HG02759 (cell line): ENCODE measurements around the gene PTPRD.

ENCODE experiments used
- ATAC-seq: cut with Tn5 transposase; IDR thresholded peaks from one replicate; pipeline ENCODE4 v1.9.1; 2021; ENCODE audit warnings: mild to moderate bottlenecking, moderate library complexity; ENCODE audit not compliant: unreplicated experiment

The PTPRD gene

DNA sequence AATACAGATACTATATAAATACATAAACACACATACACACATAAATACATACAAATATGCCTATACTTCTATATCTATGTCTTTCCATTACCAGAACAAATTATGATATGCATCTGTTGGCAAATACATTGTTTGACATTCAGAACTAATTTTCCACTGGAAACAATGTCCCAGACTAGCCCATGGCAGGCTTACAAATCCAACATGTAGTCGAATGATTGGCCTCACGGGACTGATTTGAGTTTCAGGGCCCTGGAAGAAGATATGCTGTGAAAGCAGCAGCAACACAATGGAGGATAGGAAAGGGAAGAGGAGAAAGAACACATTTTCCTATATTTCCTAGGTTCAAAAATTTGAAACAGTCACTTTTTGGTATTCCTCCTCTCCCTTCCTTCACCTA, 1932.1 kb downstream of the PTPRD start:
- ATAC-seq: no peak

DNA sequence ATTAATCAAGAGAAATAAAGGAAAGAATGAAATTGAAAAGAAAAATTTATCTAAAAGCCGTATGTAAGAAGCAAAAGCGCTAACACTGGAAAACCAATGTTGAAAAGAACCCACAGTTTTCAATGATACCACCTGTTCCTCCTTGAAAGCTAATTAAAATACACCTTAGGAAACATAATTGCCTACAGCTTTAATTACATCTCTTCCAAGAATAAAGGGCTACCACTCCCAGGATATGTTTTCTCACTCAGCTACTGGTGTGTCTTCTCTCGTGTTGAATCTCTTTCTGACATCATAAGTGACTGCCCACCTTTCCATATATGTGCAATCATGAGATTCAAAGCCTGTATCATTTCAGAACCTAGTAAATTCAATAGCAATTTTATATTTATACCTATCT, 1932.6 kb downstream of the PTPRD start:
- ATAC-seq: no peak

DNA sequence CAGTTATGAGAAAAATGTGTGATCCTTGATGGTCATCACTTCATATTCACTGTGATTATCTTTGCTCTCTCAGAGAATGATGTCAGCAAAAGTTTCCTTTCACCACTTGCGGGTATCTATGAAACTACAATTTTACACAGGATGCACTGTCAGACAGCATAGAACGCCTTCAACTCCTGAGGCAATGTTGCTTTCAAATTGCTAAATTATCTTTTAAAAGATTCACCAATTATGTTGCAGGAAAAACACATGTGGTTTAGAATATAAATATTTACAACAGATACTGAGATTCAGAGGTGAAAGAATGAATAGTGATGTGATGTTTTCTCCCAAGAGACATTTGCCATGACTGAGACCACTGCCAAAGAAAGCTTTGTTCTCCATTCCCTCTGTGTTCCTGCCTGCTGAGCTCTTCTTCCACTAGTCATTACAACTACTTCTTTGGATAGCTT, 1933.4 kb downstream of the PTPRD start:
- ATAC-seq: no peak

DNA sequence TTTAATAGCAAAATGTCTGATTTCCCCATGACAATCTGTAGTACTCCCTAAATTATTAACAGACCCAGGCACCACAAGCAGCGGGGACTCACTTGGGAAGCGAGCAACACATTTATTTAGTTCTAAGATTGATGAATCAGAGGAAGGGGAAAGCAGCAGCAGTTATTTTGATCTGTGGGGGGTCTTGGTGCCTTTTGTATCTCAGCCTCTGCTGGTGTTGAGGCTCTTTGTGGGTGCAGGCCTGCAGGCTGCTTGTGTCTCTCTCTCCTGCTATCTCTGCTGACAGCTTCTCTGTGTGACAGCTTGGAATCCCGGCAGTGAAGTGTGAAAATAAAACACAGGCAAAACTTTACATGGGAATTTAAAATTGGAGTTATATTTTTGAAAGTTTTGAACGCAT, 1935.1 kb downstream of the PTPRD start:
- no peak for ATAC-seq

DNA sequence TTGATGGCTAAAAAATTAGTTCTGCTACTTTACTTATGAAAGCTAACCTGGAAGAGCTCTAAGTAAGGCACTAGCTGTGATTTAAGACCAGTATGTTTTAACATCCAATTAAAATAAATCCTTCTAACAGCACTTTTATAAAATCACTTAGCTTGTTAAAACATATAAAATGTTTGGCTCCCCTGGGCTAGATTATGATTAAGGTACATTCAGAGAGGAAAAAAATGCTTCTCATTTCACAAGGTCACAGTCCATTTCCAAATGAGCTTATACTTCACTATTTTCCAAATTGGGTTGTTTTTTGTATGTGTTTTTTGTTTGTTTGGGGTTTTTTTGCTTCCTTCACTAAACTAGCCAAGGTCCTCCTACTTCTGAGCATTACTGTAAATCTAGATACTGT, 1938.3 kb downstream of the PTPRD start:
- no peak for ATAC-seq

DNA sequence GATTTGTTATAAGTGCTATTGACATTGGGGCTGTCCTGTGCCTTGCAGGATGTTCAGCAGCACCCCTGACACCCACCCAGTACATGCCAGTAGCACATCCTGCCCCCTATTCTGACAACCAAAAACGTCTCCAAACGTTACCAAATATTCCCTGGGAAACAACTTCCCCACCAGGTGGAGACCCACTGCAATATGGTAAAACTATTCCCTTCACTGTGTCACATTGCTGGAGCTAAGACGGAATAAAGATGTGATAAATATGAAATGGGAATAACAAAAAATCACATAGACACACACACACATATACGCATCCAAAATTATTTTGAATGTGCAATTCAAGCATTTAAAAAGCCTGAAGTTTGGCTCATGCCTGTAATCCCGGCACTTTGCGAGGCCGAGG, 1939.0 kb downstream of the PTPRD start:
- ATAC-seq: no peak

DNA sequence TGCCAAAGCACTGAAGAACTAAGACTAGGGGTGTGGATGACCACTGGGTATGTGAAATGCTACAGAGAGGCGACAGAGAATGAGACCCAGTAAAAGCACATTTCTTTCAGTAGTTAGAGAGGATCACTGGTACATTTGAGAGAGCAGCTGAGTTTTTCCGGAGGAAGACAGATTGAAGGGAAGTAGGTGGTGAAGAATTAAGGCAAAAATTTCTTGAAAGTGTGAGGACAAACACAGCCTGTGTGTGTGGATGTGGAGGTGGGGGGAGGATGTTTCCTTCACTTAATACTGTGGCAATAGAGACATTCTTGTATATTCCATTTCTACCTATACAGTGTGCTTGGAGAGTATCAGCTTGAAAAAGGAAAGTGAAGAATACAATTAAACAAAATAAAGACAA, 1942.1 kb downstream of the PTPRD start:
- no peak for ATAC-seq

DNA sequence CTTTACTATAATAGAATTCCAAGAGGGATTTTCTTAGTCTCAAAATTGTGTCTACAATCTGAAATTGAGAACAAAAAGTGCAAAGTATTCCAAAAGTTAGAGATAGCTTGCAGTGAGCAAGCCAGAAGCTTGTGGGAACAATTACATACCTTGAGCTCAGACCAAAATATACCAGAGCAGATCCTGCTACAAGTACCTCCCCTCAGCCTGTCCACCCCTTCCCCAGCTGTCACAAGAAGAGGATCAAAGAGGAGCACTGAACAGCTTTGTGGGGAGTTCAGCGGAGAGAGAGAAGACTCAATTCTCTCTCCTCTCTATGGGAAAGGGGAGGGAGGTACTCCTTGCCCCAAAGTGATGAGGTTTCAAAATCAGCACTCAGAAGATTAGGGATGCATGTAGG, 1944.1 kb downstream of the PTPRD start:
- no peak for ATAC-seq

DNA sequence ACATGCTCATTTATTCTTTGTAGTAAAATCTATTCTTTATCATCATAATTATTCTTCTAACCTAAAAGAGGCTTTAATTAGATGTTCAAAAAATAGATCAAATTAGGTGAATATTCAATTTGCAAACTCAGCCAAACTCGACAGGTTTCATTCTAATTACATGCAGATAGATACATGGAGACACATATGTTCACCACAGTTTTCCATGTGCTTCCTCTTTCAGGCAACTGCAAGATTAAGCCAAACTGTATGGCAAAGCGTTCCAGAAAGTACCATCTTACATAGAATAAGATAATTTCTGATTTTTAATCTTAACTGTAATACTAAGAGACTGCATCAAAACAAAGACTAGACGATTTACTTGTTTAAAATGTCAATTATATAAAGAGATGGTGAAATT, 1944.6 kb downstream of the PTPRD start:
- ATAC-seq: no peak

DNA sequence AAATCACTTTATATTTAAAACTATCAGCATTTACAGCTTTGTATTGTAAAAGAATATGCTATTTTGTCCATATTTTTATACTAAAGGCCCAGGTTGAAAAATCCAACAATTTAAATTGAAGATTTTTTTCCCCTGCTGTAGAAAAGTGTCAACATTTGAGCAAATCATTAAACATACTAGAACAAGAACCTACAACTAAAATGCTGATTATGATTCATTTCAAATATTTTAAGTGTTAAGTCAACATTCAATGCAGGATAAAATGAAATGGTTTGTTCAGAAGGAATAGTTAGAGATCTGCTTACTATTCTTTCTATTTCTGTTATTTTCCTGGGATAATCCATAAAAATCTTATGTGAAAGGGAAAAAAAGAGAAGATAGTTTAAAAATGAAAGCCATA, 1946.7 kb downstream of the PTPRD start:
- no peak for ATAC-seq

DNA sequence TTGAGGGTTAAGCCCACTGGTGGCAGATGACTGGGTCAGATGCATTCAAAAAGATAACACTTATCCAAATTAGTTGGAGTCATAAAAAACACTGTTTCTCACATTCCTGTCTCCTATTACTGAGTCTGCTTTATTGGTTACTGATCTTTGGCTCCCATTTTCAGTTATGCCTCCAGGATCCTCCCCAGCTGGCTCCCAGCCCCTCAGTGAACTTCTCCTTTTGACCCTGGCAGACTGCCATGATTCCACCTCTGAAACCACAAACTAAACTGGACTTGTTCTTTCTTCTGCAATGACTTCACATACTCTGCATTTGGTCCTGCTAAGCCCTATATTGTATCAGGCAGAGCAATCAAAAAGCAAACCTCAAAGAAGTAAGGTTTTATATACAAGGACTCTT, 1952.4 kb downstream of the PTPRD start:
- ATAC-seq: no peak

DNA sequence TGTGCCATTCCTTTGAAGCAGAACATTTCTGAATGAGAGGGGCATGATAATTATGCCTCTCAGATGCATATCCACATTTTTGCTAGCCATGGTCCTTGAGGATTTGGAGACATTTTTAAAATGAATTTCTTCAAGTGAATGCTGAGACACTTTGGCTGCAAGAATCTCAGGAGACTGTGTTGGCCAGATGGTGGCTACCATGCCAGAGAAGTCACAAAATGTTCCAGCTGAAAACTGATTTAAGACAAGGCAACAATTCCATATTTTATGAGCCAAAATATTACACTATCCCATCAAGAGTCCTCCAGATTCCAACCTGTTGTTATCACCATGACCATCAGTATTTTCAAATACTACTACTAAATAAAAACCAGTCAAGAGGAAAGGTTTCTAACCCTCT, 1953.7 kb downstream of the PTPRD start:
- no peak for ATAC-seq

DNA sequence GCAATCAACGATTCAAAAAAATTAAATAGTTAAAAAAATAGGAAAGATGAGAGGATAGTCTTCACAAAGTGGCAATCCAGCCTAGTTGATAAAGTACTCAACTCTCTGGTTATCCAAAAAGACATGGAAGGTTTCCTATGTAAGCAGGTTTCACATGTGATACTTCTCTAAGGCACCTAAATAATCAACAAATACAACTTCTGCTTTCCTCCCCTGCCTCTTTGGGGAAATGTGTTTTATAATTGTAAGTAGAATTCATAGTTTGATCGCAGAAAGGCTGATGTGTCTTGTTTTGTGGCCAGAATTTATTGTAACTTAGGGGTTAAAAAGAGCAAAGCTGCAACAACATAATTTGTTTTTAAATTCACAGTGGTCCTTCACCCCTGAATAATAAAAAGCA, 1957.7 kb downstream of the PTPRD start:
- no peak for ATAC-seq

DNA sequence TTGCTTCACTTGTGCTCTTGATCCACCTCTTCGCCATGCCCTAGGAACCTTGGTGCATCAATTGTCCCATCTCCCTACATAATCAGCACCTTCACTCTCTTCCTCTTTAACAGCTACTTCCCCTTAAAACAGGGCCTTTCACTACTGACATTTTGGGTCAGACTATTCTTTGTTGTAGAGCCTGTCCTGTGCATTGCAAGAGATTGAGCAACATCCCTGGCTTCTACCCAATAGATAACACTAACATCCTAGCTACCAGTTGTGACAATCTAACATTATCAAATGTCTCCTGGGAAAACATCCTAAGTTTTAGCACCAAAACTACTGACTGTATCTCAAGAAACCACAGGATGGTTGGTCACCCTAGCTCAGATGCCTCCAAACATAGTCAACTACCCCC, 1958.9 kb downstream of the PTPRD start:
- no peak for ATAC-seq

DNA sequence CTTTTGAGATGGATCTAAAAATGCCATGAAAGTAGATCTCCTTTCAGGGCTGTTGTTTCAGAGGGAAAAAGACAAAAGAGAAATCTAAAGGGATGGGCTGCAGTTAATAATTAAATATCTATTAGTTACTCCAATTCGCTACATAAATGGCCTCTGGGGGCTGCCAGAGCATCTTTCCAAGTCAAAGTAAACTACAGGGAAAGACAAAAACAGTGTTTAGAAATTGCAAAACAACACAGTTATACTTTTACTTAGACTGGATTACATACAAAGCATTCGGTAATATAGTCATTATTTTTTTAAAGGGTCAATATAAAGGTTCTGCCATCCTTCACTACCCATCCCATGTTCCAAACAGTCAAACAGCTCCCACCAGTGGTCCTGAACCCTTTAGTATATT, 1959.7 kb downstream of the PTPRD start:
- no peak for ATAC-seq

DNA sequence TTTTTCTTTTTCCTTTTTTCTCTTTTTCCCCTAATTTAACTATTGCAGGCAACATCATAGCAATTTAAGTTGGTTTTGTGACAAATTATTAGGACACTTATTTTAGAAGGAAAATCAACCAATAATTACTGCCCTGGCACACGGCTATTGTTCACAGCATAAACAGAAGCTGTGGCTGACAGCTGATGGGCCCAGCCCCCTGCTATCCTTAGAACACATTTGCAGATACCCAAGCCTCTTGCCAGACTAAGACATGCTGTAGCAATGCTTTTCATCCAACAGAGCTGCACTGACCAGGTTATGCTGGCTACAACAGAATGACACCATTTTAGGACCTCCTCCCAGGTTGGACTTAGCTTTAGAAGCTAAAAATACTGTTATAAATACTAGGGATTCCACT, 1960.5 kb downstream of the PTPRD start:
- no peak for ATAC-seq

DNA sequence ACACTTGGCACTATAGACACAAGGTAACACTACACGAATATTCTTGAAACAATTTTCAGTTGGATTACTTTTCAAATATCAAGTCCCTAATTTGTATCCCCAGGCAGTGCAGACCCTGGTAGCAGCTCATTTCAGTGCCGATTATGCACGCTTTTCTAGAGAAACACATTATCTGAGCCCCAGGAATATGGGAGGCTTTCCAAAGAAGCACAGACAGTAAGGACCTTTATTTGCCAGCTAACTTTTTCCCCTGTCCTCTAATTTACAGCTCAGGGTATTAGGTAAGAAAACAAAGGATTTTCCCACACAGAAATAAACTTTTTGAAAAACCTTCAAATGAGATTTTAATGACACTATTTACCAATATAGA, 1961.0 kb downstream of the PTPRD start:
- no peak for ATAC-seq

DNA sequence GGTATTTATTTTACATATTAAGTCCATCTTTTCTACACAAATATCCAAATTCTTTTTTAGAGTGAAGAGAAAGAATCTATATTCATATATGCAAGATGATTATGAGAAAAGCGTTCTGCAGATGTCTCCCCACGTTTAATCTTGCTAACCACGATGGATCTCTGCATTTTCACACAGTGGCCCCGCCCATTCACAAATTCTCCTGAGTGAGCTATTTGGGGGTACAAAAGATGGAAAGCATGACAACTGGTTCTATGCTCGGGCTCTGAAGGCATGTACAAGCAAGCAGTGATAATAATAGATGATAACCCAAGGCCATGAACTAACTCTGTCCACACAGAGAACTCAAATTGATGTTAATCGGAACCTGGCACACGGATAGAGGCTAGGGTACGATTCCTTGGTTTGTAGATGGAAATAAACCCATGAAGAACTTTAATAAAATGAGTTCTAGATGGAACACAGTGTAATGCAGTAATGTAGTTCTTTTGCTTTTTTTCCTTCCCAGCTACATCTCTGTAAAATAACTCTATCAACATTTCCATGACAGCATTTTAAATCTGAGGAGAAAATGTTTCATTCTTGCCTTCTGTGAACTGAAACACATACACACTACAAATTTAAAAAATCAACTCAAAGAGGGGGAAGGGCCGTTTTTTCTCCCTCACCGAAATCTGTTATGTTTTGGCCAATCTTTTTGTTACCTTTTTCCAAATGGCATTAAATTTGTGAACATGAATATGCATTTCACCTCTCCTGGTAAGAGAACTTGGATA, 1961.5 kb downstream of the PTPRD start:
- ATAC-seq: no peak

DNA sequence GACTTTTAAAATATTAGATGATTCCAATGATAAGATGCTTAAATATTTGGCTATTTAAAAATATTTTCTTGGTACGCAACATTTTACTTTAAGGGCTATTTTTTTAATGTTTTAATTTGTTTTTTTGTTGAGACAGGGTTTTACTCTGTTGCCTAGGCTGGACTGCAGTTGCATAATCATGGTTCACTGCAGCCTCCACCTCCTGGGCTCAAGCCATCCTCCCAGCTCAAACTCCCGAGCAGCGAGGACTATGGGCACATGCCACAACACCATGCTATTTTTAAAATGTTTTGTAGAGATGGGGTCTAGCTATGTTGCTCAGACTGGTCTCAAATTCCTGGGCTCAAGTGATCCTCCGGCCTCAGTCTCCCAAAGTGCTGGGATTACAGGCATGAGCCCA, 1963.0 kb downstream of the PTPRD start:
- ATAC-seq: no peak

DNA sequence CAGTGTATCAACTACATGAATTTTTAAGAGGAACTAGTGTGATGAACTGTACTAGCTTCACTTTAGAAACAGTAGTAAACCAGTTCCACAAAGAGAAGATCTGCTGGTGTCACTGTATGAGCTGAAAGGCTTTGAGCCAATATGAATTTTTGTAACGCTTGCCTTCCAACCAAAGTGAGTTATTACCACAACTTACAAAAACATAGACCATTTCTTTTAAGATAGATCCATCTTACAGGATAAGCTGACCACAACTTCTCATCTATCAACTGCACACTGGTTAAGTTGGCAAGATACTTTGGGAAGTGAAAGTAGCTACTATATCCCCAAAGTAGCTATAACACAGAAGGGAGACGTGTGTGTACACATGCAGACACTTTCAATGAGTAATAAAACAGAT, 1963.6 kb downstream of the PTPRD start:
- no peak for ATAC-seq

DNA sequence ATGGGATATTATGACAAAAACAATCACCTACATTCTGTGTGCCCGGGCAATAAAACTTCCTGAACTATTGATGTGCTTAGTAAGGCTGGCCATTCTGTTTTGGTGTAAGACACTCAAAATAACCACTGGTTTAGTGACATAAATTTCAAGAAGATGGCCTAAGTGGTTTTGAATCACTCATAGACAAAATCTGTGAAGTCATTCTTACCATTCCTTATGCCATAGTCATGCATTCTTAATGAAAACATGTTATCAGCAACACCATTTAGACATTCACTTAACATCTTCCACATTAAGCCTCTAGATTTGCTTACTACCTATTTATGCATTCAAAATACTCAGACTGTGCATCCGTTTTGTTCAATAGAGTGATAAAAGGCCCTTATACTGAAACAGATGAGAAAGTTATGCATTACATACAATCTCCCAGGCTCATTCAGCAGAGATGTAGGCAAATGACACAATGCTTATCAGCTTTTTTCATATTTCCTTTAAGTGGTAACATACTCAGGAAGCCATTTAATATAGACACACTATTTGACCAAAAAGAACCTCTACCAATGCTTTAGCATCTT, 1964.4 kb downstream of the PTPRD start:
- ATAC-seq: no peak

DNA sequence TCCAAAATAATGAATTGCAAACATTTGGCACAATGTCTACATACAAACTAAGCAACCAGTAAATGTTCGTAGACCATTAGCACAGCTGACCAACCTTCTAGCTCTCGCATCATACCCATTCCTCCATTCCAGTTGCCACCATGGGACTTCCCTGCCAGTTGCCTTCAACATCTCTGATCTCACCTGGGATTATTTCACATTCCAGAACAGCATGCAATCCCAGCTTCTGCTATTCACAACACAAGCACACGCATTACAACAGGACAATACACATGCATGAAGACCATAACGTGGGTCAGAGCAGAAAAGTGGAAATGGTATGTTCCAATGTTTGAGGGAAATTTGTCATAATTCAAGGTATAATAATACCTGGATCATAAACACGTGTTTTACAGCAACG, 1965.0 kb downstream of the PTPRD start:
- no peak for ATAC-seq

DNA sequence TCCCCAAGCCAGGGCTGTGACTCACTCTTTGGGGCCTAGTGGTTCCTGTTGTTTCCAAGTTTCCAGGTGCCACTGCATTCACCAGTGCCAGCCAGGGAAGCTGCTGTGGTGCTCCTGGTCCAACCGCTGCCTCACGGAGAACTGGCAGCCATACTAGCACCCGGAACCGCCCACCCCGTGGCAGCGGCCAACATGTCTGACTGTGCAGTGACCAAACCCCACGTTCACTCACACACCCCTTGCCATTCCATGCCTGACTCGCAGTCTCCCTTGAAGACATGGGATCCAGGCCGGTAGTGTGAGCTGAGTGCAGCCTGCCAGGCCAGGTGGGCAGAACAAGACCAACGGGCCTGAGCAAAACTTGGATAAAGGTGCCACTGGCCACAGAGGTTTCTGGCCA, 1968.2 kb downstream of the PTPRD start:
- no peak for ATAC-seq
